HG03025 (cell line): ENCODE data around the gene TSC2.
"Not testable (repeated sequence)": the region's sequence is repeated elsewhere in the genome, so short reads cannot be mapped to it uniquely, and the experiment has no call there.

Source experiments
- ATAC-seq: cut with Tn5 transposase; IDR thresholded peaks from one replicate; pipeline ENCODE4 v1.9.1; 2021; ENCODE audit warnings: mild to moderate bottlenecking, moderate library complexity; ENCODE audit not compliant: unreplicated experiment, low FRiP score

Gene TSC2

DNA sequence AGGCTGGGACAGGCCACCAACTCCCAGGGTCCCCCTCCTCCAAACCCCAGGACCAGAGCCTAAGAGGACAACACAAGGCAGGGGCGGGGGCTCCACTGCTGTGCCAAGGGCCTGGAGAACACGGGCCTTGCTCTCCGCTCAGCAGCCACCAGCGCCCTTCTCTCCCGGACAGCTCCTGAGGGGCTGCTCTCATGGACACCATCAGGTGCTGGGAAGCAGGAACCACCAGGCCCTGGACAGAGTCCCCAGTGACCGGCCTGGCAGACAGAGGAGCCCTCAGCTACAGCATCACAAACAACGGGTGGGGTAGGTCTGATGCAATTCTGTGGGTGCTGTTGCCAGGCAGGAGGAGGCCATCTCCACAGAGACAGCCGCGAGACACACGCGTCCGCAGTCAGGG, 86.0 kb downstream of the TSC2 start:
- not testable (repeated sequence) for ATAC-seq

DNA sequence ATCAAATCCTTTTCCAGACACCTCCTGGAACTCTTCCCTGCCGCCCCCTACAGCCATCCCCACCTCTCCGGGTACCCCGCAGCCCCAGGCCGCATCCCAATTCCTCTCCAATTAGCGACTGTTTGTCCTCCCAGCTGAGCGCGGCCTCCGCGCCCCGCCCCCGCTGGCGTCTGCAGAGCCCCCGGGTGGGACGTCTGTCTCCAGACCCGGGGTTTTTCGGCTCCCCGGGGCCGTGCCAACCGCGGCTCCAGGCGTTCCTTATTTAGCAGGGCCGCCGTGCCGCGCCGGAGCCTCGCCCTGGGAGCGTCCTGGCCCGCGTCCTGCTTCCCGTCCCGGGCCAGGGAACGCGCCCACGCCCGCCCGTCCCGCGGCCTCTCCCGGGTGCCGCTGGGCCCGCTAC, 87.3 kb downstream of the TSC2 start:
- ATAC-seq: not testable (repeated sequence)

DNA sequence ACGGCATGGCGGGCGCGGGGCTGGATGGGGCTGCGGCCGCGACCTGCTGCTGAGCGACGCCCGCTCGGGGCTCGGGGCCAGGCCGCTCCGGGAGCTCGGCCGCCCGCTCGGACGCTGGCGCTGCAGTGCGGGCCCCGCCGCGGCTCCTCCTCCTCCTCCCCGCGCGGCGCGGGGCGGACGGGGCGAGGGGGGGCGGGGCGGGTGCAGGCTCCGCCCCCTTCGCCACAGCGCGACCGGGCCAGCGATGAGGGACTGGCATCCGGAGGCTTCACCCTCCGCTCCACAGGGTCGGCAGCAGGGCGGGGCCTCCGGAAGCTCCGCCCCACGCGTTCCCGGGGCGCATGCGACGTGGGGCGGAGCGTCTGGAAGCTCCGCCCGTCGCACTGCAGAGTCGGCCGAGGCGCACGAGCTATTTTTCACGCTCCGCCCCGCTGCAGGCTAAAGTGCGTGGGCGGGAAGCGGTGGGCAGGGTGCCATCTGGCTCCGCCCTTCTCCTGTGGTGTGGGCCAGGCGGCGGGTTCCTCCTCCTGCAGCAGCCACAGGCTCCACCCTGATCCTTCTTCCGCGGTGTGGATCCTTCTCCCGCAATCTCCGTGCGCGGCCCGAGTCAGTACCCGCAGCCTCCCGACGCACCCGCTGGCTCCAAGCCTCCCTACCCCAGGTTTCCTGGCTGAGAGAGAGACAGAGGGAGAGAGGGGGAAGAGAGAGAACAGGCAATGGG, 88.1 kb downstream of the TSC2 start, which contains the start of gene PKD1:
PKD1 (minus strand) TSS at position 129 of the 721 bp plus-strand sequence. CDS start 209 bp downstream, outside the sequence.
- ATAC-seq: not testable (repeated sequence)
